GM23338 (cell line): ENCODE measurements around the gene ITGB6. TPM values are rescaled to one million over a fixed set of nuclear protein-coding genes. Genes with fewer than 3 reads are reported as not detected.

Source experiments
- ATAC-seq: fragments of 200-7000 bp; cut with Tn5 transposase; 3 replicates; pipeline ENCODE4 v1.9.1; 2020
- DNase-seq: peaks from one replicate; pipeline ENCODE4 v3.0.0-alpha.2; 2015; ENCODE audit warnings: low spot score
- H2AFZ ChIP-seq: fragments of 200-600 bp; sonication (generic); 2 replicates; pipeline ENCODE4 v1.8.0; 2016; ENCODE audit warnings: antibody characterized with exemption, mild to moderate bottlenecking, moderate library complexity
- H3F3A ChIP-seq: fragments of 200-600 bp; sonication (generic); replicated peaks from 2 replicates; pipeline ENCODE4 v1.8.0; 2017; ENCODE audit warnings: antibody characterized with exemption, mixed run types, low read depth
- H3K27ac ChIP-seq: fragments of 200-600 bp; sonication (generic); 2 replicates; pipeline ENCODE4 v1.6.1; 2016; ENCODE audit warnings: low read depth
- H3K27me3 ChIP-seq: fragments of 200-600 bp; sonication (generic); 2 replicates; pipeline ENCODE4 v1.8.0; 2016; ENCODE audit warnings: mild to moderate bottlenecking, mixed run types, moderate library complexity; ENCODE audit not compliant: insufficient read depth
- H3K36me3 ChIP-seq: fragments of 200-600 bp; sonication (generic); 2 replicates; pipeline ENCODE4 v1.8.0; 2016; ENCODE audit warnings: mild to moderate bottlenecking; ENCODE audit not compliant: insufficient read depth
- H3K4me1 ChIP-seq: fragments of 200-600 bp; sonication (generic); 2 replicates; pipeline ENCODE4 v1.8.0; 2016; ENCODE audit warnings: mild to moderate bottlenecking, moderate library complexity; ENCODE audit not compliant: insufficient read depth
- H3K4me2 ChIP-seq: fragments of 200-600 bp; sonication (generic); 2 replicates; pipeline ENCODE4 v1.7.1; 2017; ENCODE audit warnings: mixed run types
- H3K4me3 ChIP-seq: fragments of 200-600 bp; sonication (generic); 2 replicates; pipeline ENCODE4 v1.6.1; 2016; ENCODE audit warnings: mixed run types
- H3K79me2 ChIP-seq: fragments of 200-600 bp; sonication (generic); replicated peaks from 2 replicates; pipeline ENCODE4 v1.8.0; 2017; ENCODE audit warnings: mild to moderate bottlenecking; ENCODE audit not compliant: insufficient read depth
- H3K9me2 ChIP-seq: fragments of 200-600 bp; sonication (generic); 2 replicates; pipeline ENCODE4 v1.8.0; 2017; ENCODE audit not compliant: insufficient read depth
- H4K20me1 ChIP-seq: fragments of 200-600 bp; sonication (generic); replicated peaks from 2 replicates; pipeline ENCODE4 v1.8.0; 2017; ENCODE audit warnings: mild to moderate bottlenecking; ENCODE audit not compliant: insufficient read depth
- H3K27ac Mint-ChIP-seq: 2 replicates; pipeline ENCODE4 v1.8.0; 2020; ENCODE audit warnings: inconsistent platforms, mild to moderate bottlenecking, moderate library complexity, mixed read lengths
- H3K27me3 Mint-ChIP-seq: 3 replicates; pipeline ENCODE4 v1.8.0; 2022; ENCODE audit warnings: low read depth, mild to moderate bottlenecking, moderate library complexity, mixed read lengths, inconsistent platforms; ENCODE audit not compliant: insufficient read depth, poor library complexity
- H3K36me3 Mint-ChIP-seq: 3 replicates; pipeline ENCODE4 v1.8.0; 2021; ENCODE audit warnings: low read depth, mild to moderate bottlenecking, inconsistent platforms, moderate library complexity, mixed read lengths
- H3K4me1 Mint-ChIP-seq: 3 replicates; pipeline ENCODE4 v1.8.0; 2020; ENCODE audit warnings: mild to moderate bottlenecking, inconsistent platforms, mixed read lengths
- H3K4me3 Mint-ChIP-seq: 3 replicates; pipeline ENCODE4 v1.8.0; 2021; ENCODE audit warnings: moderate library complexity, mild to moderate bottlenecking, inconsistent platforms, mixed read lengths
- H3K9me3 Mint-ChIP-seq: 3 replicates; pipeline ENCODE4 v1.8.0; 2020; ENCODE audit warnings: moderate library complexity, mild to moderate bottlenecking, inconsistent platforms, mixed read lengths
- ETS1 ChIP-seq: IDR thresholded peaks from 2 replicates; pipeline ENCODE4 v1.6.1; 2016; ENCODE audit warnings: antibody characterized with exemption
- EZH2 ChIP-seq: fragments of 200-600 bp; sonication (generic); IDR thresholded peaks from one replicate; pipeline ENCODE4 v1.8.0; 2017; ENCODE audit warnings: antibody characterized with exemption, mild to moderate bottlenecking, low read depth; ENCODE audit not compliant: unreplicated experiment
- JUNB ChIP-seq: IDR thresholded peaks from one replicate; pipeline ENCODE4 v1.6.1; 2016; ENCODE audit warnings: antibody characterized with exemption; ENCODE audit not compliant: unreplicated experiment
- POLR2AphosphoS5 ChIP-seq: IDR thresholded peaks from 2 replicates; pipeline ENCODE4 v1.6.1; 2016; ENCODE audit warnings: antibody characterized with exemption, low read depth
- STAT1 ChIP-seq: IDR thresholded peaks from one replicate; pipeline ENCODE4 v1.6.1; 2016; ENCODE audit warnings: antibody characterized with exemption; ENCODE audit not compliant: unreplicated experiment
- ZNF114 ChIP-seq: fragments of 250-450 bp; sonication (Bioruptor Pico); IDR thresholded peaks from 2 replicates; pipeline ENCODE4 v1.5.0; 2020; ENCODE audit warnings: mild to moderate bottlenecking, moderate library complexity
- polyA plus RNA-seq: library from polyadenylated mRNA; unstranded; fragments of >200 nt; fragmentation: Nextera tagmentation; extraction: Ambion mirVana; gene quantifications from 2 replicates; pipeline ENCODE4 v1.2.1, GENCODE V29; 2016
- total RNA-seq: library from RNA; depleted of rRNA; stranded (reverse); fragments of >200 nt; shearing (Covaris generic); gene quantifications from 2 replicates; pipeline ENCODE4 v1.2.3, GENCODE V29; 2014
- TF ChIP-seq, protein P1 (sequence below), 2 experiments: fragments of 200-600 bp in 1 of 2; sonication (generic) in 1 of 2; conservative IDR thresholded peaks; 2 replicates each; pipeline versions ENCODE4 v1.5.1 to v1.6.1; 2016 to 2017; ENCODE audit warnings: antibody characterized with exemption in 2 of 2, low read depth in 2 of 2, mild to moderate bottlenecking in 2 of 2, moderate library complexity in 1 of 2

Gene ITGB6
- total and polyA plus RNA-seq, 2 experiments from 2014 or later = not detected

DNA sequence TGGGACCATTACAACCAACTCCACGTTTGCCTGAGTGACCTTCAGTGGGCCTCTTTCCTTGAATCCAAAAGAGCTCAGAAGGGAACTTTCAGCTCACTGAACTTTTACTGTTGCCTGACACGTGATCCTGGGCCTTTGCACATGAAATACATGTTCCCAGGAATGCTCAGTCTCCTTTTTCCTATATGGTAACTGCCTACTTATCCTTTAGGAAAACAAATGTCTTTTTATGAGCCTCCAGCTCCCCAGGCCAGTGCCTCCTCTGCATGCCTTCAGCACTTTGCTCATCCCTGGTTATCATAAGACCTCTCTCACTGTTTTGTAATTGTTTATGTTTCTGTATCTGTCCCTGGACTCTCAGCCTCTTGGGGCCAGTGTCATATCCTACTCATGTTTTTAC is 142.7 kb downstream of the ITGB6 start (continued):
- no peak for TF ChIP-seq POLR2AphosphoS5
- no peak for TF ChIP-seq JUNB
- TF ChIP-seq ETS1 = no peak
- TF ChIP-seq STAT1 = no peak

- Histone ChIP-seq H3K27ac (0 out of 2 replicates have a peak overlapping the region, but pooled peaks have one; percentile 47), H3K9me2 (no peaks in the 10 kb centered on the region), H3K27me3 (peaks cover 9% of the 10 kb centered on the region), H3K36me3 (no peaks in the 10 kb centered on the region; the same call in 1 of the 2 replicates), H3F3A (no peaks in the 10 kb centered on the region), H4K20me1 (no peaks in the 10 kb centered on the region), H3K4me1 (peaks cover 34% of the 10 kb centered on the region), H2AFZ (no peak overlapping the region), H3K79me2 (no peaks in the 10 kb centered on the region), H3K4me3 (no peak overlapping the region), H3K4me2 (peak overlapping the region; percentile 63)
- Mint-ChIP-seq H3K27ac (no peak overlapping the region), H3K4me1 (peaks cover 41% of the 10 kb centered on the region), H3K27me3 (peaks cover 3% of the 10 kb centered on the region), H3K9me3 (peaks cover 3% of the 10 kb centered on the region; the same call in 1 of the 3 replicates), H3K36me3 (peaks cover 8% of the 10 kb centered on the region; the same call in 1 of the 3 replicates), H3K4me3 (no peak overlapping the region)
- ATAC-seq = peak; percentile 79
- no peak for DNase-seq
- TF ChIP-seq STAT1 (no peak), POLR2AphosphoS5 (no peak), EZH2 (no peak), ZNF114 (CRISPR knock-in tag) (no peak), ETS1 (no peak)
- TF ChIP-seq, protein P1, sequence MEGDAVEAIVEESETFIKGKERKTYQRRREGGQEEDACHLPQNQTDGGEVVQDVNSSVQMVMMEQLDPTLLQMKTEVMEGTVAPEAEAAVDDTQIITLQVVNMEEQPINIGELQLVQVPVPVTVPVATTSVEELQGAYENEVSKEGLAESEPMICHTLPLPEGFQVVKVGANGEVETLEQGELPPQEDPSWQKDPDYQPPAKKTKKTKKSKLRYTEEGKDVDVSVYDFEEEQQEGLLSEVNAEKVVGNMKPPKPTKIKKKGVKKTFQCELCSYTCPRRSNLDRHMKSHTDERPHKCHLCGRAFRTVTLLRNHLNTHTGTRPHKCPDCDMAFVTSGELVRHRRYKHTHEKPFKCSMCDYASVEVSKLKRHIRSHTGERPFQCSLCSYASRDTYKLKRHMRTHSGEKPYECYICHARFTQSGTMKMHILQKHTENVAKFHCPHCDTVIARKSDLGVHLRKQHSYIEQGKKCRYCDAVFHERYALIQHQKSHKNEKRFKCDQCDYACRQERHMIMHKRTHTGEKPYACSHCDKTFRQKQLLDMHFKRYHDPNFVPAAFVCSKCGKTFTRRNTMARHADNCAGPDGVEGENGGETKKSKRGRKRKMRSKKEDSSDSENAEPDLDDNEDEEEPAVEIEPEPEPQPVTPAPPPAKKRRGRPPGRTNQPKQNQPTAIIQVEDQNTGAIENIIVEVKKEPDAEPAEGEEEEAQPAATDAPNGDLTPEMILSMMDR (conservative IDR thresholded peaks at IDR 0.05; ENCODE audit: low read depth in 2 of 2) = no peak
Measured at GRCh38 chr2:160055726-160056108, 144.4 kb downstream of the ITGB6 start.

DNA sequence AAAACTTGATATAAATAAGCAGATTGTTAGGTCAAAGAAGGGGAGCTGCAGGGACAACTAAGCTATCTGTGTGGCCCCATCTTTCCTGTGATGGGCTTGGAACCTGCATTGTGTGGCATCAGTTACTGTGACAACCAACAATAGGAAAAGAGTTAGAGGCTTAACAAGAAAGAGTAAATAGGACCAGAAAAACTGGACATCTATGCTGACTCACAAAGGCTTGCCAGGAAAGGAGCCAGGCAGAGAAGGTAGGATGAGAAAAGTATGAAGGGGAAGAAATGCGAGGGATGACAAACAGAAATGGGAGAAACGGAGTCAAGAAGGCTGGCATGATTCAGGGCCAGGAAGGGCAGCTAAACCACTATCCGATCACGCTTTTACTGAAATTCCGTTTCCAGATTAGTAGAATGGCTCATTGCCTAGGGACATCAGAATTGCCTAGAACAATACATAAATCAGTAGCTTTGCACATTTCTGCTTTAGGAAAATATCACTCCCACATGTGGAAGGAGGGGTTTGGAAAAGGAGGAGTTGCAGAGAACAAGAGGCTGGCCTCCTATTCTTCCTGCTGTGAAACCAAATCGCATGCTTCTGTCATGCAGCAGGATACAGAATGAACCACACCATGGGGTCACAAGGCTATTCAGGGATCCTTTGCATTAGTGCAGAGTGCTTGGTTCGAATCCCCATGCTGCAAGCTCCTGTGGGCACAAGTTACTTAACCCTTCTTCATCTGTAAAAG is 144.9 kb downstream of the ITGB6 start:
- peaks cover 8% of the 10 kb centered on the region; the same call in 1 of the 3 replicates for H3K36me3 Mint-ChIP-seq
- peaks cover 34% of the 10 kb centered on the region for H3K4me1 ChIP-seq
- H3K27me3 ChIP-seq = peaks cover 3% of the 10 kb centered on the region; the same call in 1 of the 2 replicates
- H3K9me3 Mint-ChIP-seq = peaks cover 3% of the 10 kb centered on the region; the same call in 1 of the 3 replicates
- H3K4me2 ChIP-seq = no peak overlapping the region
- DNase-seq = peak; percentile 81
- H4K20me1 ChIP-seq = no peaks in the 10 kb centered on the region
- H3K9me2 ChIP-seq = no peaks in the 10 kb centered on the region
- peaks cover 3% of the 10 kb centered on the region for H3K27me3 Mint-ChIP-seq
- H3K27ac Mint-ChIP-seq = no peak overlapping the region; the same call in 1 of the 2 replicates
- no peaks in the 10 kb centered on the region for H3F3A ChIP-seq
- peaks cover 41% of the 10 kb centered on the region for H3K4me1 Mint-ChIP-seq
- no peak overlapping the region for H3K4me3 Mint-ChIP-seq
- H3K4me3 ChIP-seq = no peak overlapping the region
- H3K27ac ChIP-seq = no peak overlapping the region
- H3K36me3 ChIP-seq = no peaks in the 10 kb centered on the region; the same call in 1 of the 2 replicates
- no peaks in the 10 kb centered on the region for H3K79me2 ChIP-seq
- ATAC-seq = peak; percentile 89
- H2AFZ ChIP-seq = no peak overlapping the region
- TF ChIP-seq JUNB = no peak
- TF ChIP-seq, protein P1 (conservative IDR thresholded peaks at IDR 0.05; ENCODE audit: low read depth in 2 of 2) = no peak
